GM21526 (cell line): ENCODE results near the gene CALCOCO2.
"Not testable (repeated sequence)": the region's sequence is repeated elsewhere in the genome, so short reads cannot be mapped to it uniquely, and the experiment has no call there.

ENCODE experiments used
- ATAC-seq: cut with Tn5 transposase; IDR thresholded peaks from one replicate; pipeline ENCODE4 v1.9.1; 2021; ENCODE audit warnings: moderate library complexity; ENCODE audit not compliant: unreplicated experiment, low FRiP score

The CALCOCO2 gene, protein sequence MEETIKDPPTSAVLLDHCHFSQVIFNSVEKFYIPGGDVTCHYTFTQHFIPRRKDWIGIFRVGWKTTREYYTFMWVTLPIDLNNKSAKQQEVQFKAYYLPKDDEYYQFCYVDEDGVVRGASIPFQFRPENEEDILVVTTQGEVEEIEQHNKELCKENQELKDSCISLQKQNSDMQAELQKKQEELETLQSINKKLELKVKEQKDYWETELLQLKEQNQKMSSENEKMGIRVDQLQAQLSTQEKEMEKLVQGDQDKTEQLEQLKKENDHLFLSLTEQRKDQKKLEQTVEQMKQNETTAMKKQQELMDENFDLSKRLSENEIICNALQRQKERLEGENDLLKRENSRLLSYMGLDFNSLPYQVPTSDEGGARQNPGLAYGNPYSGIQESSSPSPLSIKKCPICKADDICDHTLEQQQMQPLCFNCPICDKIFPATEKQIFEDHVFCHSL

DNA sequence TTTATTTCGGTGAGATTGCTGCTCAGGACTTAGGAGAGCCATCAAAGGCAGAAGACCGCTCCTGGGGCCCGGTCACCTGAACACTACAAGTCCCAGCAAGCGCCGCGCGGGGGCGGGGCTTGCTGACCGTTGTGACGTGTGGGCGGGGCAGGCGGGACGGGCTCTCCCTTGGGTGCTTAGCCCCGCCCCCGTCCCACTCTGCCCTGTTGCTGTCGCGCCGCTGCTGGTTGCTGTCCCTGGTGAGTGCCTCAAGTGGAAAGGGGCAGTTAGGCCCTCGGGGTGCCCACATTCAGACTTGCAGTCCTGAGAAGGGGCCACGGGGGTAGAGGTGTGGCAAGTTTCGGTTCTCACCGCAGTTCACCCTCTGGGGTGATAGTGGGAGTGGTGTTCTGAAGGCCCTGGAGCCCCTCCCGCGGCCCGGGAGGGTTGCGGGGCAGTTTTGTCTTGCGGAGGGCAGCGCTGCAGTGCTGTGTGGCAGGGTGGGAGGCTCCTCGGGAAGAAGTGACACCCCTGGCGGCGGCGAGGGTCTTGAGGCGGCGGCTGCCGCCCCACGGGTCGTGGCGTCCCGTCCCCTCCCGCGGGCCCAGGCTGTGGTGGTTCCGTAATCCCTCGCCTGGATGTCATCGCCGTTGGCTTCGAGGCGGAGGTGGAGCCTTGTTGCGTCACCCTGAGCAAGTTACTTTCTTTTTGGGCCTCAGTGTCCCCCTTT lies at the start of gene CALCOCO2:
TSS of gene CALCOCO2 (plus strand) at position 196 of the 709 bp plus-strand sequence. CDS start 10,673 bp downstream, outside the sequence.
- peak; percentile 68 for ATAC-seq

DNA sequence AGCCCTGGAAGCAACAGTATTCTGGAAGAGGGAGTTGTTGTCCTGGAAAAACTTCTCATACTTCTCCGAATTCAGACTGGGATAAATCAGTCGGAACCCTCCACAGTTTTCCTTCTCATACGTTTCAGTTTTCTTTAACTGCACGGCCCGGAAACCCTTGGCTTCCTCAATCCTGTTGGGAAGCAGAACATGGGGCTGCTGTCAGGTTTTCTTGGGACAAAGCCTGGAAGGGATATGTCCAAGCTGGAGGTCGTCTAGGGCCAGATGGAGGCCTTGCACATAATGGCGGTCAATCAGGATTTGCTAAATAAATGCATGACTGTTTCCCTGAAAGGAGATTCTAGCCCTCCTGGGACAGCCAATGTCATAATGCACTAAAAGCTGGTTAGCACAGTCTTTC lies 43.0 kb upstream of the CALCOCO2 start:
- no peak for ATAC-seq

DNA sequence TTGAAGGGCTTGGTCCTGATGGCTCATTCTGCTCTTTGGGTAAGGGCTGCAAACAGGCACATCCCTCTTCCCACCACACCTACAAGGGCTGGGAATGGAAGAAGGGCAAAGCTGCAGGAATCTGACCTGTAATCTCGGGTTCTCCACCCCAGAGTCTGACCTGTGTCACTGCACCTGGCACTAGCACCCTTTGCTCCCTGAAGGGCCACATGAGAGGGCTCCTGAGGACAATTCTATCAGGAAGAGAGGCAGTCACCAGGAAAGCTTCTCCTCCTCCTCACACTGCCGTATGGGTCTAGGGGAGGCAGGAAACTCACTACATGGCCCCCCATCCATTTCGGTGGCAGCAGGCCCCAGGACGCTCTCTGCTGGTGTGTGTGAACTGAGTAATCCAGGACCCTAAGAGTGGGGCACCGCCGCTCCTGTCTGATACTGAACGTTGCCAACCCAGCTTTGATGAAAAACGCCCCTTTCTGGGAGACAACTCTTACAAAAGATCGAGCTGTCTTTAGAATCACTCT lies 40.2 kb upstream of the CALCOCO2 start:
- no peak for ATAC-seq

DNA sequence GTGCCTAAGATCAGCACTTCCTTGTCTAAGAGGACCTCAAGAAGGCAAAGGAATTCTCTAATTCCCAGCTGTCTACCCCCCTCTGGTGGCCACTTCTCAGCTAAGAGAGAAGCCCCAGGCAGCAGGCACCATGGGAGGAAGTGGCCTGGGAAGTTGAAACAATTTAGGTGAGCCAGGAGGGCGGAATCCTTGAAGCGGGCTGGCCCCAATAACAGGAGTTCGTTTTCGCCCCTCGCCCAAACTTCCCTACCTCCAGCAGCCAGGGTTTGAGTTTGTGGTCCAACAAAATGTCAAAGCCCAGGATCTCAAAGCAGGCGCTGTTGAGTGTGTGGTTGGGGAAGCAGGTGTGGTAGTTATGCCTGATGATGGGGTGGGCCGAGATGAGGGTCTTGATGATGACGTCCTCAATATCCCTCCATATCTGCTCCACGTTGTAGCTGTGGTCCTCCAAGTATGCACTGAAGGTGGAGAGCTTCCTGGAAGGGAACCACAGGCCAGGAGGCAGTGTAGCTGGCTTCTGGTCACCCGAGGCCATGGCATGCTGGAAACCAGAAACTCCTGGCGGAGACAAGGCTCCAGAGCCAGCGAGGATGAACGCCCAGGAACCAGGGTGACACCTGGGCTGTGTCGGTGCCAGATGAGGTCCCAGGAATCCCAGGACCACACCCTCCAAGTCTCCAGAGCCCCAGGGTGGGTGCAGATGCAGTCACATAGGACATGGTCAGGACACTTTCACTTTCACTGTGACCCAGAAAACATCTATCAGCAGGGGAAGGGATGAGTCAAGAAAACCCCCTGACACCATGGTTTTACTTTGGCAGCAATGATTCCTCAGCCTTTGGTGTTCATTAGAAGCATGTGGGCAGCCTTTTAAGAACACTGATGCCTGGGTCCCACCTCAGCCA lies 39.5 kb upstream of the CALCOCO2 start:
- no peak for ATAC-seq

DNA sequence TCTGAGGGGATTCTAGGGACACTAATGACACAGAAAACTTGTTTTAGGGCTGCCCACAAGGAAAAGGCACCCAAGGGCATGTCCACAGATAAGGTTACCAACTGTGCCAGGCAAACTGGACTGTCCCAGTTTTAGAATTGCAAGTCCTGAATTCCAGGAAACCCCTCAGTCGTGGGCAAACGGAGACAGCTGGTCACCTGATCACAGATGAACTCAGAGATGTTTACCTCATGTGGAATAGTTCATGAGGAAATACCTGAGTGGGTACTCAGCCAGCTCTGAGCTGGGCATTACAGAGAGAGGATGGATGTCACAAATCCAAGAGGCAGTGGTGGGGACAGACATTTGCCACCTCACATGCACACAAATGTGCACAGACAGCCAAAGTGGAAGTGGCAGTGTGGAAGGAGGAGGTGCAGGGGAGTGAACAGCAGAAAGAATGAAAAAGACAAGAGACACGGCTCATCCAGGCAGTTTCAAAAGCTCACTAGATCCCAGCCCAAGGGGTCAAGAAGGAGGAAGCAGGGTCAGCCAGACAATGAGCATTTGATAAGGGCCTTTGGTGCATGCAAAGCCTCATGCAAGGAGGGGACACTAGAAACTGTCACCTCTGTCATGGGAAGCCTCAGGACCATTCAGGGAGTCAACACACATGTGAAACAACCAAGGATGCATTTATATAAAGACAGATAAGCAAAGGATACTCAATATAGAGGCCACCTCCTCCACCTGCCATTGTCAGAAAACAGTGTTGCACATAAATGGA lies 38.6 kb upstream of the CALCOCO2 start:
- no peak for ATAC-seq

DNA sequence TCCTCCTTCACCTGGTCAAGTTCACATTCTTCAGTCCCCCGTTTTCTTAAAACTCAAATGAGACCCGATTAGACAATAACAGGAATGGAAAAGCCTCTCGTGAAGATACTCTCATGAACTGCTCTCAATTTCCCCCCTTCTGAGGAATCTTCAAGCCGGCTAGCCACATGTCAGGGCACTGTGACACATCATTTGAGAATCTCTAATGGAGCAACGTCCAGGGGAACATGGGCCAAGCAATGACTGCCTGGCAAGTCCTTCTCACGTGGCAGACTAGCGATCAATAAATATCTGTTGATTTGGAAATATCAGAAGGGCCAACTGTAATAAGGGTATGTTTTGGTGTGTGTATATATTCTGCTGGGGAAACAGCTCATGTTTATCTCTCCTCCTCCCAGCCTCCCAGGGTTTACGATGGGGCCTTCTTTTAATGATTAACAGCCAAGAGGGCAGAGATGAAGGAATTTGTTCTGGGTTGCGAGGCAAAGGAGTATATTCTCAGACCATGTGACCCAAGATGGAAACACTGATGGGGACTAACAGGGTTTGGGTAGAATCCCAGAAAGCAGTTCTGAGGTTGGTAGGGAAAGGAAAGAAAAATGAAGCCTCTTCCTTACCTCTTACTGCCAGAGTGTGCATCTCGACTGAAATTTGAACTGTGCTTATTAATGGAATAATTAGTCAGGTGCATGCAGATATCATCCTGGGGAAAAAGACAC lies 35.2 kb upstream of the CALCOCO2 start:
- no peak for ATAC-seq

DNA sequence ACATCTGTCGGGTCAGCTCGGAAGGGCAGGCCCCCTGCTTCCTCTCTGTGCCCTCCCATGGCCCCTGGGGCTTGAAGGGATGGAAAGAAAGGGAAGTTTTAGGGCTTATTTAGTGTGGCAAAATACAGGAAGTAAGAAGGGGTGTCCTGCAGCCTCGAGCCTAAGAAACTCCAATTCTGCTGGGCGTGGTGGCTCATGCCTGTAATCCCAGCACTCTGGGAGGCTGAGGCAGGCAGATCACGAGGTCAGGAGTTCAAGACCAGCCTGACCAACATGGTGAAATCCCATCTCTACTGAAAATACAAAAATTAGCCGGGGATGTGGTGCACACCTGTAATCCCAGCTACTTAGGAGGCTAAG lies 34.7 kb upstream of the CALCOCO2 start:
- ATAC-seq: not testable (repeated sequence)

DNA sequence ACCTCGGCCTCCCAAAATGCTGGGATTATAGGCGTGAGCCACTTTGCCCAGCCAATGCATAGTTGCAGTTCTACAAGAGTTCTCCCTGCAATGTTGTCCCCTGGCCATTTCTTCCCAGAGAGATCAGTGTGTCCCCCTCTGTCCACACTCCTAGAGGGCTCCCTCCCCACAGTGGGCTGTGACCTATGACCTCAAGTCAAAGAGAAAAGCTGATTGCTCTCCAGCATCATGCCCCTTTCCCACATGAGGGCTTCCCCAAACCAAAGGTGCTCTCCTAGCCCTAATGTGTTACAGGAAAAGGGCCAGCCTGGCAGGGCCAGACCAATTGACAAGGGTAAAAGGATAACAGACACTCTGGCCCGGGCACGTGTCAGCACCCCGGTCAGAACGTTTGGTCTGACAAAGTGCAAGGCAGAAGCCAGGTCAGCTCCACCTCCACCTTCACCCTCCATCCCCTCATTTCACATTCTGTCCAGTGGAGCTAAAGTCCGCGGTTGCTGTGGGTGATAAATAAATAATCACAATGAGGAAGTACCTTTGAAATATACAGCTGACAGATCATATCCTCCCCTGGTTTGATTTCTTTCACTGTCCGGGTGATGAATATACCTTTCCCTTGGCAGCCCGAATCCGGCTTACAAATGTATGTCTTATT lies 31.6 kb upstream of the CALCOCO2 start:
- ATAC-seq: no peak

DNA sequence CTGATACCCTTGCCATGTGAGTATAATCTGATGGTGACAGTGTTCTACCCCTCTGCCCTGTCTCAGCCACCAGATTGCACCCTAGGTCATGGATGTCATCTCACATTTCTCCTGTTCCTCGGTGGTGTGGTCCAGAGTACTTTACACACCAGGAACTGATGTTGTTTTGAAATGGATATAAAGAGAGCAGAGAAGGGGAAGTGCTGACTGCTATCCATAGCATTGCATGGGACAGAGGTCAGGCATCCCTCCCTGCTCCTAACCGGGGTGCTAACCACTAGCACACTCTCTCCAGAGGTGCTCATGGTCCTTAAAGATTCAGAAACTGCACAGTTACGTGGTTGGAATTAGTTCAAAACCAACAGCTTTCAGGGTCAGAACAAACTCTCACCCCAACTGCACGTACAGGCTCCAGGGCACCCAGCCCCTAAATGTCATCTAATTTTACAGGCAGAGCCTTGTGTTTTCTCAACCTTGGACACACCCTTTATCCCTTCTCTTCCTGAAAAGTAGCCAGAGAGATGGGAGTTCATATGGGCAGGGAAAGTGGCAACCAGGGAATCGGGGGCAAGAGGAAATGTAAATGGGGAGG lies 30.1 kb upstream of the CALCOCO2 start:
- no peak for ATAC-seq

DNA sequence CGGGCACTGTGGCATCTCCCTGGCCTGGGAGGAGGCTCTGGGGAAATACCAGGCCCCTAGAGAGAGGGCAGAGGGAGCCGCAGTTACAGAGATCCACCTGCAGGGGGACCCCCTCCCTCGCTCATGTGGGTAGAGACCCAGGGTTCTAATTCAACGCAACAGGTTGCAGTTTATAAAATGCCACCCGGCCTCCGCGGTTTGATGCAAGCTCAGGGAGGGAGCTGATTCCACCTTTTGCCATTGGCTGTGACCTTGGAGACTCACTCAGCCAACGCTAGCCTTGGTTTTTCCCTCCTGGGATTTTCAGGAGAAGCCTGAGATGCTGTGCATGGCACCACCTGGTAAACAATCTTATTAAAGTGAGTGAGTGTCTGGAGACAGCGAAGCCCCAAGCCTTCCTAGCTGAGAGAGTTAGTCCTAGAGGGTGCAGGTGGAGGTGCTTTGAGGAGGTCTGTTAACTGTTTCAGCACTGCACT lies 25.9 kb upstream of the CALCOCO2 start:
- ATAC-seq: no peak

DNA sequence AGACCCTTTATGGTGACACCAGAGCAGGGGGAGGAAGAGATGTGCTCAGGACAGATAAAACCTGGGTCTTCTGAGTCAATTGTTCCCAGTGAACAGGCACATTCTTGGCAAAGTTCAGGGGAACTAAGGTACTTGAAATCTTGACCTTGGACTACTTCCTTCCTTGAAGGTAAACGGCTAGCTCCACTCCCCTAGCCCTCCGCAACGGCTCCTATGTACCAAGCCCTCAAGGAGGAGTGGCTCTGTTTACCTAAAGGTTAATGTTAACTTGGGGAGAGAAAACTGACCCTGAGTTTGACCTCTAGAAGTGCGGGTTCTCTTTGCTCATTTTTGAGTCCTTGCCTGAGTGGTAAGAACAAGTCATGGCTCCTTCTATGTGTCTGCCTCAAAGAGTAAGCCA lies 21.7 kb upstream of the CALCOCO2 start:
- no peak for ATAC-seq

DNA sequence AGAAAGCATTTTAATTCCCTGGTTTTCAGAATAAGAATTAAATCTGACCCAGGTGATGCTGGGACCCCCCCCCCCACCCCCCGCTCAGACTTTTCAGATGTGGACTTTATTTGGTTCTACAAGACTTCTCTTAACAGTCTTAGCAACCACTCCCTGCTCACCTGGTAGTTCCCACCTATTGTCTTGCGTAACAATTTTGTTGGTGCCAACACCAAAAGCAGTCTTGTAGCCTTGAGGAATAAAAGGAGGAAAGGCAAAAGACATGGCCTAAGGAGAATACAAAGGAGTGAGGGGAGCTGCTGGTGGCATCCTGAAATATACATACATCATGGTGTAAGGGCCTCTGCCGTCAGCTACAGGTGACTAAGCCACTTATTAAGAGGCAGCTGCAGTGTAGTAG lies 18.8 kb upstream of the CALCOCO2 start:
- ATAC-seq: no peak

DNA sequence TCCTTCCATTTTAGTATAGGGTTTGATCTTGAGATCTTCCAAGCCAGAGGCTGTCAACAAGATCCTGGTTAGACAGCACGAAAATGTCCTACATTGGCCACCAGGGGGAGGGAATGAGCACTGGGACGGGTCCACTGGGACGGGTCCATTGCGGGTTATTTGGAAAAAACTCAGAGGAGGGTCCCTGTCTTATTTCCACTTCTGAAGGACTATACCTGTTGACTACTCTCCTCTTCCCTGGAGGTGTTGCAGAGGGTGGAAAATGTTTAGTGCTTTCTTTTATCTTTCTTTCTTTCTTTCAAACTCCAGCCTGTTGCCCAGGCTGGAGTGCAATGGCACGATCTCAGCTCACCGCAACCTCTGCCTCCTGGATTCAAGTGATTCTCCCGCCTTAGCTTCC lies 16.3 kb upstream of the CALCOCO2 start:
- ATAC-seq: no peak

DNA sequence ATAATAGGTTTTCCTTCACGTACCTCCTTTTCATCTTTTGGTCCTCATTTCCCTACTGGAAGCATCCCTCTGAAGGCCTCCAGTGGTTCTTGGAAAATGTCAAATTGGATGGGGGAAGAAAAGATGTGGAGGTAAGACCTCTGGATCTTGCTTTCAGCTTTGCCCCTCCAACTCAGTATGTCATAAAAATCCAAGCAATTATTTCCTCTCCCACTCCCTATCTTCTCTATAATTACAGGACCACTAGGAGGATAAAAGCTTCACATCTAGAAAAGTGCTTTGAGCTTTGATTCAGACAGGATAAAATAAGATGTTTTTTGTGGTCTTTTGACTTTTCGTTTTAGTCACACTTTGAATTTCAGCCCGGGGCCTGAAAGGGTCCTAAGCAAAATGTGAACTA lies 15.5 kb upstream of the CALCOCO2 start:
- no peak for ATAC-seq

DNA sequence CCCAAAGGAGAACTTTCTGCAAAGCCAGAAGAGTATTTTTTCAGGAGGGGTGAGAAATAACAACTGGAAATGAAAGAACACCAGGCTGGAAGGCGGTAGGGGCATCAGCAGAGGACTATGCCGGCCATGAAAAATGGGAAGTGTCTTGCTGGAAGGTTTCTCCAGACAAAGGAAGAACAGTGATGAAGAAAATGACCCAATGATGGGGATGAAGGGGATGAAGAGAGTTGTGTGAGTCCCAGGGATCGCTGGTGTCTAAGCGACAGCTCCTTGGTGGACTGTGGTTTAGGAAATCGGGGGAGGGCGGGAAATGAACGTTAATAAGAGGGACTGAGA lies 14.4 kb upstream of the CALCOCO2 start:
- ATAC-seq: no peak

DNA sequence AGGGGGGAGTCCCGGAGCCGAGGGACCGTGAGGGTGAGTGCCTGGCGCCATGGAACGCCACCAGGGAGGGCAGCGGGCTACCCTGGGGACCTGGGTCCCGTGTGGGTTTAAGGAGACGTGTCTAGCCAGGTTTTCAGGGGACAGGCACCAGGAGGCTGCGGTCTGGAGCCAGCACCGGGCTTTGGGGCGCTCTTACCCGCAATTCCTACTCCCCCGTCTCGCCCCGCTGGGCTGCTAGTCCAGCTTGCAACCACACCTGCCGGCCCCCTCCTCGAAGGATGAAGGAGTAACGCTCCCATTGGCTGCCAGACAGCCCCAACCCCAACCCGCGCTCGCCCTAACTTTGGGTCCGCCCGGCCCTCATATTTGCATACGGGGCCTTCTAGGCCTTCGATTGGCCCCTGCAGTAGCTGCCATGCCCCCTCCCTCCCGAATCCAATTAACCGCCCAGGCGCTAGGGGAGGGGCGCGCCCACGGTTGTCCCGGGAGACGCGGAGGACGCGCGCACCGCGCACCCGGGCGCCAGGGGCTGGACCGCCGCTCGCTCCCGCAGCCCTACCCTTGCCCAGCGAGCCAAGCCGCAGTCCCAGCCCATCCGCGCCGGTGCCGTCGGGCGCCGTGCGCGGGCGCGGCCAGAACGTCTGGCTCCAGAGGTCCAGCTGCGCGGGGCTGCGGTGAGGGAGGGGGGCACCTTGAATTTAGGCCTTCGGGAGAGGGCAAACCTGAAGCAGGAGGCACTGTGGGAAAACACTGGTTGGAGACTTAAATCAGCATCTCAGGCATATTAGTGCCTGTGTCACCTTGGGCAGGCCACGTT lies 13.9 kb upstream of the CALCOCO2 start, which contains the start of gene TTLL6:
TSS of gene TTLL6 (minus strand) at position 456 of the 817 bp plus-strand sequence. CDS start at position 299, 157 bp downstream.
- no peak for ATAC-seq

DNA sequence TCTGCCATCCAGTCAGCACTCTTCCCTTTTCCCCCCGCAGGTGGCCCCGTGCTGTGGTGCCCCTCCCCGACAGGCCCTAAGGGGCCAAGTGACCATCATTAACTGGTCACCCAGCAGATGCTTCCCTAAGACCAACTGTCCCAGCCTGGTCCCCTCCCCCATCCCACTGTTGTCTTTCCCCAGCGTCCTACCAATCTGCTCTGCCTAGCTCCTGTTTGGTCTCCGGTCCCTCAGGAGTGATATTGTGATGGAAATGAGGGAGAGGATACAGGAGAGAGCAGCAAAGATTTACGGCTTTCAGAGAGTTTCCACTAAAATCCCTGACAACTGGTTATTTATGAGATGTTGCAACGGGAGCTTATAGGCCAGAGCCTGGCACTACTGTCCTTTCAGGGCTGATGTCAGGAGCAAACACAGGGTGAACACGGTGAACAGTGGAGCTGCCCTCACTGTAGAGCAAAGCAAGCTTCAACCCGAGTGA lies 12.4 kb upstream of the CALCOCO2 start:
- no peak for ATAC-seq
